Bone marrow (tissue), 2 donors: ENCODE results near the gene VILL.

Experiments
- DNase-seq, 2 donors: peaks; one replicate each; lab custom pipeline; 2025; lab: John Stamatoyannopoulos, UW

Gene VILL

GRCh38 chr3:37990527-37990926, at the start of gene VILL:
TSS of gene VILL (plus strand) at chr3:37990786. CDS start at chr3:37993673, 2,887 bp downstream.
- no peak for DNase-seq

DNA sequence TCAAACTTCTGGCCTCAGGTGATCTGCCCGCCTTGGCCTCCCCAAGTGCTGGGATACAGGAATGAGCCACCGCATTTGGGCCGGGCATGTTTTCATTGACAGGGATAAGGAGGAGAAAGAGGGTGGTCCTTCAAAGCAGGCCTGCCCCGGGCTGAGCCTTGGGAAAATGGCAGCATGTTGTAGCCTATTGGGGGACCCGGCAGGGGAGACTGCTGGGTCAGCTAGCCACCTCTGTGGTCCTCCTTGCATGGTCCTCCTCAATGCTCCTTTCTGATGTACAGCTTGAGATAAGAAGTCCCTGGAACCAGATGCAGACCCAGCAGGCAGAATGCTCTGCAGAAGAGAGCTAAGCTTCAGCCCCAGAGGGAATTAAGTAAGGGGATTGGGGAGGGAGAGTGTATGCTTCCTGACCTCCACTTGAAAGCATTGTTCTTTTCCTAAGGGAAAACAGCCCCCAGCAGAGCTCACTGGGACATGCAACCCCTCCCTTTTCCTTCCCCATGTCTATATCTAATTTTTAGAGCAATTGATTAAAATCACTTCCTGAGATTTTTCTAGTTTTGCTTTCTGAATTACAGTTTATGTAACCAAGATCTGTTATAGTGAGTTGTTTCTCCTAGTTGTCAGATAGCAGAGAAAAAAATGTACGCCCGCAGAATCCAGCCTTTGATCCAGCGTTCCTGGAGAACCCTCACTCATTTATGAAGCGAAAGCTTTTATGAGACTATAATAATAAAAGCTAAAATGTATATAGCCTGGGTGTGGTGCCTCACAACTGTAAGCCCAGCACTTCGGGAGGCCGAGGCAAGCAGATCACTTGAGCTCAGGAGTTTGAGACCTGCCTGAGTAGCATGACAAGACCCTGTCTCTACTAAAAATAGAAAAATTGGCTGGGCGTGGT, 48.7 kb upstream of the VILL start:
- no peak for DNase-seq

DNA sequence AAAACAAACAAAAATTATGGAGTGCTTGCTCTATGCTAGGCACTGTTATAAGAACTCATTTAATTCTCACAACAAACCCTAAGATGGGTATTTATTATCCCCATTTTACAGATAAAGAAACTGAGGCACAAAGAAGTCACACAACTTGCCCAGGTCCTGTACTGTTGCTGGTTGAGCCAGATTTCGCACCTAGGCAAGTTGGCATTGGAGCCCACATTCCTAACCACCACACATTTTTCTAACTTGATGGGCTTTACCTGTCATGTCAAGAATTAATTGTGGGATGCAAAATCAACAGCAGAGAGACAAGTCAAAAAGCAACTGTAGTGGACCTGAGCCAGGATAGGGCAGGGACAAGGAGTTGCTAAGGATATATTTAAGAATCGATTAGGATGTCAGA, 47.9 kb upstream of the VILL start:
- DNase-seq = no peak

- no peak for DNase-seq
Measured at GRCh38 chr3:37943126-37943525, 47.5 kb upstream of the VILL start.

DNA sequence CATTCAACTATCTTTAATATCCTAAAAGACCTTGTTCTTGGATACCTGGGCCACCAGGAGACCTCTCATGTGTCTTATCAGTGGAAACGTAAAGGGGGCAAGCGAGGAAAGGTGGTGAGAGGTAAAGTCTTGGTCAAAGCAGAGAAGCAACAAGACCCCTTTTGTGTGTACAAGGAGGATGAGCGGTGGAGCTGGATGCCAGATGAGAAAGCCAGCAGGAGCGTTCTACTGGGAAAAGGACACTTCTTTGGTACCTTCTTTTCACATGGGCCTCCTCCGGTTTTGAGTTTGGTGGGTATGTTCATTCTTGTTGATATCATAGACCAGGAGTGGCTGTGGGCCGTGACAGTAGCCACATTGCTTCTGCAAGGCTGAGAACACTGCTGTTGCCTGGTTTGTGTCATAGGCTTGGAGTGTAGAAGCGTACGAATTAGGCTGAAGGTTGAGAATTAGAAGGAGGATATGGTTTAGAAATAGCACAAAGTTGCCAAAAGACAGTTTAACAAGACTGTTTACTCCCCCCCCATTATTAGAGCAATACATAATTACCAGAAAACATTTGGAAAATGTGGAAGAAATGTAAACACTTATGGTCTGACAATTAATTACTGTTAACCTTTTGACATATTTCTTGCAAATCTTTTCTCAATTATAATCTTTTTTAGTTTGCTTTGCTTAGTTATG, 46.8 kb upstream of the VILL start:
- no peak for DNase-seq

DNA sequence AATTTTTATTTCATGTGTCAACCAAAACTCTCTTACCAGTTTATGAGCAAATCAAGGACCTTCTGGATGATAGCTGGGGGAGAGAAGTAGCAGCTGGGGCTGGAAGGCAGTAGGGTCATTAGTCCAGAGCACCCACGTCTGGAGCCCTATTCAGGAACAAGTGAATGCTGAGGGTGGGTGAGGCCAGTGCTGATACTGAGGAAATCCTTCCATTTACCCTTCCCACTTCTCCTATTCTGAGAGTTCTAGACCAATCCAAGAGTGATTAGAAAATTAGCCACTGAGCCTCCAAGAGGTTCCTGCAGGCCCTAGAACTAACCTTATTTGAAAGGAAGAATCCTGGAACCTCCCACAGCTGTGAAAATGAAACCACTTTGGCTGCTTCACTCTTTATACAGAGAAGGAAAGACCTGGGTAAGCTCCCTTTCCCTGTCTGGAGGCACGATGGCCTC, 46.2 kb upstream of the VILL start:
- peak in 1 of 2 donors; percentile 44 for DNase-seq

- no peak for DNase-seq
Measured at GRCh38 chr3:37945156-37945806, 45.3 kb upstream of the VILL start.

DNA sequence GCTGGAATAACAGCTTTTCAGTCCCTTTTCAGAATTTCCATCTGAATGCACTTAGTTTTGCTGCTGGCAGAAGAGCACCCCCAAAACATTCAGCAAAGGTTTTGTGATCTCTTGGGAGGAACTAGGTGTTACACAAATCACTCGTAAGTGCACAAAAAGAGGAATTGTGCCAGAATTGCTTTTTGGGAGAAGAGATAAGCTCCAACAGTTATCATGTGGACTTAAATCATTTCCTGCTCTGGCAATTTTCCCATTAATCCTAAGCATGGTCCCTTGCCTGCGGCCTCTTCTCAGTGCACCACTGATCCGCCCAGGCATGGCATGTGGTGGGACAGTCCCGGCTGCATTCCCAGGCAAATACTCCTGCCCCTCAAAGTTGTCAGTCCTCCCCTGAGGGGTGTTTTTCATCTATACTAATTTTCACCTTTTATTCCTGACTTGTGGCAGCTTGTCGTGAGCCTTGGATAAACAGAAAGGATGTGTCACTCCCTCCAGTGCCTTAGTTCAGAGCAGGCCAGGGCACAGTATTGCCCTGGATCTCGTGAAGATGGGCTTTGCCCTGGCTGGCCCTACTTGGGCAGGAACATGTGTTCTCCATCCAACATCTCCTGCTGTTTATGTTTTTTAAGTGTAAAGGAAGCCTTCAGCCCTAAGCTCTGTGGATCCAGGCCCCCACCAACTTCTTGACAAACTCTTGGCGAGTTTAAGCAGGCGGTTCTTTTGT, 44.6 kb upstream of the VILL start:
- no peak for DNase-seq

- no peak for DNase-seq
Measured at GRCh38 chr3:37946531-37946889, 44.1 kb upstream of the VILL start.

- no peak for DNase-seq
Measured at GRCh38 chr3:37949866-37950265, 40.7 kb upstream of the VILL start.

- DNase-seq = no peak
Measured at GRCh38 chr3:37952564-37952963, 38.0 kb upstream of the VILL start.

DNA sequence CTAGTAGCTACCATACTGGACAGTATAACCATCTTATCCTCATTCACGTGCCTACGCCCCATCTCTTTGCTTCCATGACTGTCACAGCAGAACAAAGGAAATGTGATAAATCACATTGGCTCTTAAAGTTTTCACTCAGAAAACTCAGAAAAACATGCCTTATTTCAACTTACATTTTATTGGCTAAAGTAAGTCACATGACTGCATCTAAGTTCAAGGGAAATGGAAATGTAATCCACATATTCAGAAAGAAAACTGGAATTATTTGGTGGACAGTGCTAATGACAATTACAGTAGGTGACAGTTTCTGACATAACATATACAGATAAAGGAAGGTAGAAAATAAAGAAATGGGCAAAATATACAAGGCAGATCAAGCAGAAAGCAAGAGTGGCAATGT, 37.4 kb upstream of the VILL start:
- no peak for DNase-seq

DNA sequence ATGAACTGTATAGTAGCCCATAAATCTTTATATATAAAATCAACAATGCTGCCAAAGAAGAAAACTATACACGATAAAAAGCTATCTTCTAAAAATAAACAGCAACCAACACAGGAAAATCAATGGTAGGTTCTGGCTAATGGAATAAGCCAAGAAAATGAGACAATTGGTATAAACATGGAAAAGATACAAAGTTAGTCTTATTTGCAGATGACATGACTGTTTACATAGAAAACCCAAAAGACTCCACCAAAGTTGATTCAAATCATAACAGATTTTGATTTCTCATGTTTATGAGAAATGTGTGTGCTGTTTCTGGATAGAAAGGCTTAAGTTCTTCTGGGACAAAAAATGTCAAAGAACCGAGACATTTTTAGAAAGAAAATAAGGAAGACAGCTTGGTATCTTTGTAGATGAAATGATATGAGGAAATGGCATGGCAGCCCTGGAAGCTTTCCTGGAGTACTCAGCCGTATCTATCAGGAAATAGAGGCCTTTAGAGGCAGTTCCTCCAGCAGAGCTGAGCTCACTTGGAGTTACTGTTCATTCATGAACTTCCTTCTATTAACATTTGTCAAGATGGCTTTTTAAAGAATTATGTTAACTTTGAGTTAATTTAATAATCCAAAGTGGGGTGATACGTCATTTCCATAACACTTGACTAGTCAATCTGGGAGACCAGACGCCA, 36.7 kb upstream of the VILL start:
- no peak for DNase-seq

DNA sequence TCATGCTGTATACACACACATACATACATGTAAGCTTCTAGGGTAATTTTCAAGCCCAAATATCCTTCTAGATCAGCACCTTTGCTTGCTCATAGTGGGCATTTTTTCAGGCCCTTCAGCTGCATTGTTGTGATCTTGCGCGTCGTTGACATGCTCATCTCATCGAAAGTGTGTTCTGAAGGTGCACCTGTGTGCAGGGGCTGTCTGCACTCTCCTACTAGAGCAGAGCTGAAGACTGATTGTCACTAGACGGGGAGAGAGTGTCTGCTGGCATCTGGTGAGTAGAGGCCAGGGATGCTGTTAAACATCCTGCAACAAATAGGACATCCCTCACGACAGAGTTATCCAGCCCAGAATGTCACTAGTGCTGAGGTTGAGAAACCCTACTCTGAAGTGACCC, 35.7 kb upstream of the VILL start:
- no peak for DNase-seq

- DNase-seq = peak in 1 of 2 donors; percentile 67
Measured at GRCh38 chr3:37955918-37956707, 34.5 kb upstream of the VILL start.

DNA sequence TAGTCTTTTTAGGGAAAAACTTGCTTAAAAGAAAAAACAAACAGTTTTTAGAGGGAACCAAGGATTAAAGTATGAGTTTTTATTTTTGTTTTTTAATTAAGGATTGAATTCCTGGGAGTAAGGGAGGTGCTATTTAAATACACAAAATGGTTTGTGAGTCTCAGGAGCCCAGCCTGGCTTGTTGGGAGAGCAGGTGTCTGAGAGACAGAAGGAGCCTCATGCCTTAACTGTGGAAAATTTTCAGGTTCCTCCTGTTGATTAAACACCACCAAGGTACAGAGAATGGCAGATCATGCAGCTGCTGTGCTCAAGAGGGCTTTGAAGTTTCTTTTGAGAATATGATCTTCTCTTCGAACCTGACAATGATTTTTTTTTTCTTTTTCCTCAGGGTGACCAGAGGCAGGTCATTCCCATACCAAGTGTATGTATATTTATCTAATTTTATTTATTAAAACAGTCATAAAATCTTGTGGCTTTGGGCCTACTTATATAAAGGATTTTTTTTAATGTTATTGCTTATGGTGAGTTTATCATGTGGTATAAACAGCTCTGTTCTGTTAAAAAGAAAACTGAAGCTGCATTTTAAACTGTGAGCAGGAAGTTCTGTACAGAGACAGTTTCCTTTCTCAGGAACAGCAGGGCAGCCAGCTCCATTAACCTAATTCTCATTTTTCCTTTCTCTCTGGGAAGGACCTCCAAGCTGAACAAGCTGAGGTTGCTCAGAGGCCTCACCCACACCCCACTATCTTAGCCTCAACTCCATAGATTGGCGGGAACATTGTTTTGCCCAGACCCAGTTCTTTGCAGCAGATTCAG, 33.7 kb upstream of the VILL start:
- no peak for DNase-seq

- no peak for DNase-seq
Measured at GRCh38 chr3:37957539-37957936, 33.0 kb upstream of the VILL start.

DNA sequence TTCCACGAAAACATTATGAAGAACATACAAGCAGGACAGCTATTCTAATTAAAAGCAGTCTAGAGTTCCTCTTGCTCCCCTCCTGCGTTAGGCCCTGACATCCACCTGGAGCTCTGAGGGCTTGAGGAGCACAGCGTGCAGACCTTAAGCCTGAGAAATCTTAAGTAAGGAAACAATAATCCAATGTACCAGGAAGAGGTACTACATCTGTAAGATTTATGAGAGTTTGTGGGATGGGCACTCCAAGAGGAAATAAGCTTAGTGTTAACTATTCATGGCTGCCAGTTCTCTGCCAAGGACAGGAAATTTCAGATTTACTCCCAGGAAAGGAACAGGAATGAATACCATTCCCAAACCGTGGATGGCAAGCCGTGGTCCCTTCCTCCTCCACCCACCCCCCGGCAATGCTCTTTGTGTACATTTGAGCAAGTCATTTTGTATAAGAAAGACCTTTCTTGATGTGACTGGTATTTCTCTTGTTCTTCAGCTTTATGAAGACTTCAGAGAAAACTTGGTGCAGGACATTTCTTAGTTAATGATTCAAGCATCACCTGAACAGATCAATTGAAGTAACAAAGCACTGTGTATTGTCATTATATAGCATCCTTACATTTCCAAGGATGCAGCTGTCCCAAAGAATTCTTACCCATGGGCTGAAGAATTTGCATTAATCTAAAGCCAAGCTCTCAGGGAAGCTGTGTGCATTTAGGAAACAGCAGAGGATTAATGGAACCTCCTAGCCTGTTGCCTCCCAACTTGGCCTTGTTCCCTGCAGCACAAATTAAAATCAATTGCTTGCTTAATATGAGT, 28.8 kb upstream of the VILL start:
- no peak for DNase-seq

DNA sequence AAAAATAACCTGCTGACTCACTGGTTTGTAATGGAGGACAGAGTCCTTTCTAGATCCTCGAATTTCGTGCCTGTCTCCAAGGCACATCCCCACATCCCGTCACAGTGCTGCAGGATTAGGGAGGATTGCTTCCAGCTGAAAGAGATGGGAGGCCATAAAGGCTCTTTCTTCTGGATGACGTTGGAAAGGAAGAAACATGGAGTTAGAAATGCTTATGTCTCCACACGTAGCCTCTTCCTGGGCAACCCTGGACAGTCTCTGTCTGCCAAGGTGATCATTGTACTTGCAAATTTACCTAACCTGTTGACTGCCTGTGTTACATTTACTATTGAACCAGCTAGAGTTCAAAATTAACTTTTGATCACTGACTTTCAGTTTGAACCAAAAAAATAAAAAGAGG, 27.6 kb upstream of the VILL start:
- DNase-seq = no peak
